CD4-positive, alpha-beta T cell treated with Interleukin-1 beta for 1 hour (primary cell): ENCODE data around the gene BLOC1S1.
A peak's percentile ranks its signal among the peaks of the same experiment; 100 is the strongest.

Experiments
- DNase-seq, 2 donors: peaks; one replicate each; pipeline ENCODE4 v3.0.0-alpha.2; 2020 to 2022

The BLOC1S1 gene

DNA sequence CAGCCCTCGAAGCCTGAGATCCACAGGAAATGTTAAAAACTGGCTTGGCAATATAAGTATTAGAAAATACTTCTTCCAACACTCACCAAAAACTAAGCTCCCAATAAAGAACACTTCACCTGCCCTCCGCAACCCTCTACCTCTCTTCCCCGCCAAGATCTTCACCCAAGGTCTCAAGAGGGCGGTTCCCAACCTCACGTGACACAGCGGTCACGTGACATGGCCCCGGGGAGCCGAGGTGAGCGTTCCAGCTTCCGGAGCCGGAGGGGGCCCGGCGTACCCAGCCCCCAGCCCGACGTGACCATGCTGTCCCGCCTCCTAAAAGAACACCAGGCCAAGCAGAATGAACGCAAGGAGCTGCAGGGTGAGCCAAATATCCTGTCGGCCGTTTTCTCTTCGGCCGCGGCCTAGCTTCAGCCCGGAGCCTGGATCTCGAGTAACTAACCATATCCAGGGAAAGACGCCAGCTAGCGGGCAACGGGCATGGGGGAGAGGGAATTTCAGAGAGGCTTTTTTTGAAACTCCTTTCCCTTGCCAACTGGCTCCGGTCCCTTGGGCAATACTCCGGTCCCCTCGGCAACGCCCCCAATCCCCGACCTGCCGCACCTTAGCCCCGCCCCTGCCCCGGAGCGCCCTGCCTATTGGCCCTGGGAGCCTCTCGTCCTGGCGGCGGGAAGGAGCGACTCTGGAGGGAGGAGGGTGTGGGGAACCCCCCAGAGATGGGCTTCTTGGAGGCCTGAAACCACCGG is at the start of gene BLOC1S1:
Gene BLOC1S1 (plus strand): TSS at position 214 of the 749 bp plus-strand sequence. CDS start 6 bp downstream, at position 220.
- peak; percentile 89 to 91 for DNase-seq

DNA sequence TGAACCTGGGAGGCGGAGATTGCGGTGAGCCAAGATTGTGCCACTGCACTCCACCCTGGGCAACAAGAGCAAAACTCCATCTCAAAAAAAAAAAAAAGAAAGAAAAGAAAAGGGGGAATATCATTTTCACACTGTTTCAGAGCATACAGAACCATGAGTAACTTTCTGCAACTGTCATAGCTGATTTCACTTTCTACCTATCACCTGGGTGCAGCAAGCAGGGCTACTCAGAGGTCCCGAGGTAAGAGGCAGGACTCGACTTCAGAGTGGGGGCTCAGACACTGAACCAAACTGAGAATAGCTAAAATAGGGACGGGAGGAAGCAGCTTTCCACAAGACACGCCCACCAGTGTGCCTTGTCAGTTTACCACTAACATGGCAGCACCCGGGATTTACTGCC is 49.3 kb upstream of the BLOC1S1 start:
- DNase-seq: no peak

DNA sequence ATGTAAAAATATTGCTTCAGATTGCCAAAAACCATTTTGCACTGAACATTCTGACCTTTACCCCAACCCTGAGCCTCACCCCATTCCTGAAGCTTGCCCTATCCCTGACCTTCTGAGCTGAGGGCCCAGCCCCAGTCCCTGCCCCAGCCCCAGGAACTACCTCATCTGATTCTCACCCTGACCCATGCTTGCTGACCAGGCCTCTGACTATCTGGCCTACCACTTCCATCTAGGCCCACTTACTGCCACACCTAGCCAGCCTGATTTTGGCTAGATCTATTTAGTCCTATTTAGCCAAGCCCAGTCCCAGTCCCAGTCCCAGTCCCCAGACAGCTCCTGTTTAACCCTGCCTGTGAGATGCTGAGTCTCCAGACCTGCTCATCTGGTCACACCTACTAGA is 45.6 kb upstream of the BLOC1S1 start:
- no peak for DNase-seq

DNA sequence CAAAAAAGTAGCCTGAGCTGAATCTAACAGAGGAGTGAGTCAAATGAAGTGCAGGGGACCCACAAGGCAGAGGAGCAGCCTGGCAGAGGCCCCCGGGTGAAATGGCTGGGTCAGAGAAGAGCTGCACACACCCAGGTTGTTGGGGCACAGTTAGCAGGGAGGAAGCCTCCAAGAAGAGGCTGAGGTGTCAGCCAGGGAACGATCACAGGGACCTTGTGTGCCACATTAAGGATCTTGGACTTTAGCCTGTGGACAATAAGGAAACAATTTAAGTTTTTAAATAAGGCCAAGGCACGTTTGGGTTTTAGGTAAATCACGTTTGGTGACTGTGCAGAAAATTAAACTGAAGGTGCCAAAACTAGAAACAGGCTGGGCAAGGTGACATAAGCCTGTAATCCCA is 44.1 kb upstream of the BLOC1S1 start:
- no peak for DNase-seq

DNA sequence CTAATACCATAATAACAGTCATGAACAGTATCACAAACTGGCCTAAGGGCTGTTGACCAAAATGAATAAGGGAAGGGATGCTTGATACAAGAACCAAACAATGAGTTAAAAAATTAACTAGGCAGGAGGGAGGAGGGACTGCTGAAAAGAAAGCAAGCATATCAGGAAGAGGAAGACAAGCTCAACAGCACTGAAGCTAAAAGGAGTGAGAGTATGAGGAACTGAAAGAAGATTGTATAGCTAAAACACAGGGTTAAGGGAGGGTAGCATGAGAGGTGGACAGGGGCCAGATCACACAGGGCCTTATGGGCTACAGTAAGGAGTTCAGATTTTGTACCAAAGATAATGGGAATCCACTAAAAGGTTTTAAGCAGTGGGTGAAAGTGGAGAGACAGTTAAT is 42.2 kb upstream of the BLOC1S1 start:
- DNase-seq: no peak

DNA sequence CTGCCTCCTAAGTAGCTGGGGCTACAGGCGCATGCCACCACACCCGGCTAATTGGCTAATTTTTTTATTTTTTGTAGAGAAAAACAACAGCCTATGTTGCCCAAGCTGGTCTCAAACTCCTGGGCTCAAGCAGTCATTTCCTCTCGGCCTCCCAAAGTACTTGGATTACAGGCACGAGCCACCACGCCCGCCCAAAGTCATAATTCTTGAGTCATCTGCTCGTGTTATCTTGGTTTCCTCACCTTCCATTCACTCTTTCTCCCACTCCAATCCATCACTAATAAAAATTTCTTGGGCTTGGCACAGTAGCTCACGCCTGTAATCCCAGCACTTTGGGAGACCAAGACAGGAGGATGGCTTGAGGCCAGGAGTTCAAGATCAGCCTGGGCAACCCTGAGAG is 40.2 kb upstream of the BLOC1S1 start:
- DNase-seq: peak in 1 of 2 donors; percentile 19

DNA sequence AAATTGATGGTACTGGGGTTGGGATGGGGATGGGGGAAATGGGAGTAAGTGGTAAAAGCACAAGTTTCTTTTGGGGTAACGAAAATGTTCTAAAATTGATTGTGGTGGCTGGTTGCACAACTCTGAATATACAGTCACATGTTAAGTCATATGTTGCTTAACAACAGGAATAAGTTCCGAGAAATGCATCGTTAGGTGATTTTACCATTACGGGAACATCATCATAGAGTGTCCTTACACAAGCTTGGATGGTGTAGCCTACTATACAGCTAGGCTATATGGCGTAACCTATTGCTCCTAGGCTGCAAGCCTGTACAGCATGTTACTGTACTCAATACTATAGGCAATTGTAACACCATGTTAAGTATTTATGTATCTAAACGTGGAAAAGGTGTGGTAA is 39.1 kb upstream of the BLOC1S1 start:
- DNase-seq: no peak

DNA sequence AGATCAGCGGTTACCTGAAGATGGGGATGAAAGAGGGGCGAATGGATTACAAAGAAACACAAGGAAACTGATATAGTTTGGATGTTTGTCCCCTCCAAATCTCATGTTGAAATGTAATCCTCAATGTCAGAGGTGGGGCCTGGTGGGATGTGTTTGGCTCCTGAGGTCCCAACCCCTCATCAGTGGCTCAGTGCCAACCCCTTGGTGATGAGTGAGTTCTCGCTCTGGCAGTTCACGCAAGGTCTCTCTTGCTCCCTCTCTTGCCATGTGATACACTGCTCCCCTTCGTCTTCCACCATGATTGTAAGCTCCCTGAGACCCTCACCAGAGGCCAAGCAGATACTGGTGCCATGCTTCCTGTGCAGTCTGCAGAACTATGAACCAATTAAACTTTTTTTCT is 36.2 kb upstream of the BLOC1S1 start:
- no peak for DNase-seq

DNA sequence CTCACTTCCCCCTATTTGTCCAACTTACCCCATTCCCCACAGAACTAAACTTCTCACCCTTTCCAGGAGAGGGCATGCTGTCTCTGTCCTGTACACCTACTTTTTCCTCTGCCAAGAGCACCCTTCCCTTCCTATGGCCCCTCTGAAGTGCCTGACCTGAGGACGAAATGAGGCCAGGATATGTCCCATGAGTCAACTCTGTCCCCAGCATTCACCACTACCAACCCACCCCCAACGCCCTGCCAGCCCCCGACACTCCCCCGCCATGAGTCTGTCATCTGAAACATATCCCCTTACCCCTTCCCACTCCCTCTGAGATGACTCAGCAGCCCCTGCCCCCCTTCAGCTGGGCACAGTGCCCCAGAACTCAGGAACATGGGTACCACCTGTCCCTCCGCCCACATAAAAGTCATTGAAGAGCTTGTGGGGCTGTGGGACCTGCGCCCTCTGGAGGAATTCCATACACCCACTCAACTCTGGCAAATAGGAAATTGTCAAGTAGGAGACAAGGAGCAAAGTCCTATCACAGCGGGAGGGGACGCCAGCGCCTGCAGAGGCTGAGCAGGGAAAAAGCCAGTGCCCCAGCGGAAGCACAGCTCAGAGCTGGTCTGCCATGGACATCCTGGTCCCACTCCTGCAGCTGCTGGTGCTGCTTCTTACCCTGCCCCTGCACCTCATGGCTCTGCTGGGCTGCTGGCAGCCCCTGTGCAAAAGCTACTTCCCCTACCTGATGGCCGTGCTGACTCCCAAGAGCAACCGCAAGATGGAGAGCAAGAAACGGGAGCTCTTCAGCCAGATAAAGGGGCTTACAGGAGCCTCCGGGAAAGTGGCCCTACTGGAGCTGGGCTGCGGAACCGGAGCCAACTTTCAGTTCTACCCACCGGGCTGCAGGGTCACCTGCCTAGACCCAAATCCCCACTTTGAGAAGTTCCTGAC is 34.4 kb upstream of the BLOC1S1 start:
- DNase-seq: no peak

DNA sequence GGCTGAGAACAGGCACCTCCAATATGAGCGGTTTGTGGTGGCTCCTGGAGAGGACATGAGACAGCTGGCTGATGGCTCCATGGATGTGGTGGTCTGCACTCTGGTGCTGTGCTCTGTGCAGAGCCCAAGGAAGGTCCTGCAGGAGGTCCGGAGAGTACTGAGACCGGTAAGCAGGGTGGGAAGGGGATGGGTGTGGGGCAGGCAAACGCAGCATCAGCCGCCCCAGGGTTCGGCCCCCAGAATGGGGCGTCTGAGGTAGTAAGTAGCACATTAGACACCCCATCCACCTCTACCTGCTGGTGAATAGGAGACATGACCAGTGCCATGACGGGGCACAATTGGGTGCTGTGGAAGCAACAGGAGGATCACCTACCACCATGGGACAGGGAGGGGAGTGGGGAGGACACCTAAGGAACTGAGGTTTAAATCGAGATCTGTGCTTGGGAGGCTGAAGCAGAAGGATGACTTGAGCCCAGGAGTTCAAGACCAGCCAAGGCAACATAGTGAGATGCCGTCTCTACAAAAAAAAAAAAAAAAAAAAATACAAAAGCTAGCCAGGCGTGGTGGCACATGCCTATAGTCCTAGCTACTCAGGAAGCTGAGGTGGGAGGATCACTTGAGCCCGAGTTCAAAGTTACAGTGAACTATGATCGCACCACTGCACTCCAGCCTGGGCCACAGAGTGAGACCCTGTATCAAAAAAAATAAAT is 33.6 kb upstream of the BLOC1S1 start:
- DNase-seq: no peak

DNA sequence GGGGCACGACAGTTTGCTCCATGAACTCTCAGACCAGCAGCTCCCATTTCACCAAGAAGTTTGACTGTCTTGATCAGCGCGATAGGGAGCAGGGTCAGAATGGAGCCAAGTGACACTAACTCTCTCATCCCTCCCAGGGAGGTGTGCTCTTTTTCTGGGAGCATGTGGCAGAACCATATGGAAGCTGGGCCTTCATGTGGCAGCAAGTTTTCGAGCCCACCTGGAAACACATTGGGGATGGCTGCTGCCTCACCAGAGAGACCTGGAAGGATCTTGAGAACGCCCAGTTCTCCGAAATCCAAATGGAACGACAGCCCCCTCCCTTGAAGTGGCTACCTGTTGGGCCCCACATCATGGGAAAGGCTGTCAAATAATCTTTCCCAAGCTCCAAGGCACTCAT is 32.2 kb upstream of the BLOC1S1 start:
- DNase-seq: no peak

DNA sequence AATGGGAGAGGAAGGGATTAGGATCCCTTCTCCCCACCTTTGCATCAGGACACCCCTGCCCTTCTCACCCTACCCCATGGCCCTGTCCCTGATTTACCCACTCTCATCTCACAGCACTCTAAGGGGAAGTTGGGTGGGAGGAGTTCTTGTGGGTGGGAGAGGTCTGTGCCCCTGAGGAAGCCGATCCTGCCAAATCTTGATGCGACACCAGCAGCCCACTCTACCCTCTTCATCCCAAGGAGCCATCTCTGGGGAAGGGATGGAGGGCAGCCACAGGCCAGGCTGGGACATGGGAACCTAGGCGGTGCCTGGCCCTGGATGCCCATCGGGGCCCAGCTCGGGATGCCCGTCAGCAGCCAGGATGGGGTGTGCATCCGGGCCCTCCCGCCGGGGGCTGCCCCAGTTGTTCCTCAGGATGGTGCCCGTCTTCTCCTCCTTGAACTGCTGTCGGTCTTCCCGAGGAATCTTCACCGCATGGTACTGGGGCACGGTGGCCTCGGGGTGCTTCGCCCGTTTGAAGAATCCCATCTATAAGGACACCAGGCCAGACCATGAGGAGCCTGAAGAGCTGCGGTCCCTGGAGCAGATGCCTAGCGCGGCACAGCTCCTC is 31.0 kb upstream of the BLOC1S1 start:
- DNase-seq: no peak

DNA sequence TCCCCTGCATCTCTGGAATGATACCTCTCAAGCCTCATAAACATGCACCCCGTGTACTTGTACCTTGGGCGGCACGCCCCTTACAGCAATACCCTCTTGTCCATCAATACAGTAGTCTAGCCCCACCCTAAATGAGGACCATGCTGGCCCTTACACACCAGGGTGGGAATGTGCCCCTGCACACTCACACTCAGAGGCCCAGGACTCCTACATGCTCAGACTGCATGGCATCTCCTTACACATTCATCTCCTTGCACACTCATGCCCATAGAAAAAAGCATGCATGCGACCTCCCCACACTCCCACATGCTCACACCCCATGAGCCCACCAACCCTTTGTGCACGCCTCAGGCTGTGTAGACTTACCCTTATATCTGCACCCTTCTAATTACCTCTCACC is 30.2 kb upstream of the BLOC1S1 start:
- no peak for DNase-seq

DNA sequence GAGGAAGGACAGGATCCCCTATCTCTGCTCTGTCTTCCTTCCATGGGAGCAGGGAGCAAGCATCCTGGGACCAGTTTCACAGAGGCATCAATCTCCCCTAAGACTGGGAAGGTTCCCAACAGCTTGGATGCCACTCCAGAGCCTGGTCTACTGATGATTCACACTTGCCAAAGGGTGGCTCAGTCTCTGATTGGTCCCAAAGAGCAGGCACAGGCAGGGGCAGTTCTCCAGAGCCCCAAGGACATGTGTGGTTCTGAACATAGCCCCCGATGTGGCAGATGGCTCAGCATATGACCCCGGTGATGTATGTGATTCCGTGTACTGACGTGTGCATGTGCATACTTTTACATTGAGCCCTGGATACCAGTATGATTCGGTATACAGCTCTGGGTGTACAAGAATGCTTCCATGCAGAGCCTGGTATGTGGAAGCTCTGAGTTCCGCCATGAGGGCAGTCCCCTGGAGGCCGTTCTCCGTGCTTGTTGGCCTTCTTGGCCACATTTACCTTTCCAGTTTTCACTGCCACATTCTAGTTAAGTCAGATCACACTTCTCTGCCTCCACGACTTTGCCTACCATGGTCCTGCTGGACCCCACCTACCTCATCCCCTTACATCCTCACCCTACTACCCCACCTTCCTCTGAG is 29.4 kb upstream of the BLOC1S1 start:
- no peak for DNase-seq

DNA sequence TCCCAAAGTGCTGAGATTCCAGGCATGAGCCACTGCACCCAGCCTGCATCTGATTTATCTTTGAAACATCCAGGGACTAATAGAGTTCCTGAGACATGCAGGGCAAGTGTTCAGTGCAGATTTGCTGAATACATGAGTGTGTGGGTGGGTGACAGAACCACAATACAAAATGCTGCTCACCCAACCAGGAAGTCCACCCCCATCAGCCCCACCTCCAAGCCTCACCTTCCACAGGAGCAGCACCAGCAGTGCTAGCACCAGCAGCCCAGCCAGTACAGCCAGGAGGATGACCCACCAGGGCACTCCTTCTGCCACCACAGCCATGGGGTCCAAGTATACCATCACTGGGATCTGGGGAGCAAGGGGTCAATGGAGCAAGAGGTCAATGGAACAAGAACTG is 28.1 kb upstream of the BLOC1S1 start:
- DNase-seq: no peak

DNA sequence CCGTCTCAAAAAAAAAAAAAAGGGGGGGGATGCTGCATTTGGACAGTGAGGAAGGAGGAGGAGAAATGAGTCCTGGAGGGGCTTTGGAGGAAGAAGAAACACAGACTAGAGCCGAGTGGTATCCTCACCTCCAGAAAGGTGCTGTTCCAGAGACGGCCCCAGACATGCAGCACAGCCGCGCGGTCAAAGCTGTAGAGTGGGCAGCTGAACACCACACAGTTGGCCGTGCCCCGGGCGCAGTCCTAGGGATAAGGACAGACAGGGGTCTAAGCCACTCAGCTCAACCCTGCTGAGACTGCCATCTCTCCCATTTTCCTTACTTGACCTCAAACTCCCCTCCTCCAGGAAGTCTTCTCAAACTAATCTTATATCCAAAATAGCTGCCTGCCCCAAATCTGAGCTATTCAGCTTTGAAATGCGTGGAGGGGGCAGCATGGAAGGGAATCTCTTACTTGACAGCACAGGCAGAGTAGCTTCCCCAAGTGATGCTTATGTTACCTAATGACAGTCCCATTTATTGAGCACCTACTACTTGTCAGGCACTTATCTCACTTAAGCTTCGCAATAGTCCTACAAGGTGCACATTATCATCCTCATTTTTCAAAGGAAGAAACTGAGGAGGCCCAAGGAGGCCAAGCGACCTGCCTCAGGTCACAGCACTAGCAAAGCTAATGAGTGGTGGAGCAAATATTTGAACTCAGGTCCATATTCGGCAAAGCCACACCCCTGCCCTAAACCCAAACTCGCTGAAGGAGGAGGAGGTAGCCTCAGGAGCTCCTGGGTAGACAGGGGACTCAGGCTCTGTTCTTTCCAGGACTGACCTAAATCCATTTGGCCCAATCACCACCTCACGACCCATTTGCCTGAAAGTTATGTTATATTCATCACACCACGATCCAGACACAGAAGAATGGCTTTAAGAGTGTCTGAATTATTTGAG is 26.9 kb upstream of the BLOC1S1 start:
- DNase-seq: no peak

DNA sequence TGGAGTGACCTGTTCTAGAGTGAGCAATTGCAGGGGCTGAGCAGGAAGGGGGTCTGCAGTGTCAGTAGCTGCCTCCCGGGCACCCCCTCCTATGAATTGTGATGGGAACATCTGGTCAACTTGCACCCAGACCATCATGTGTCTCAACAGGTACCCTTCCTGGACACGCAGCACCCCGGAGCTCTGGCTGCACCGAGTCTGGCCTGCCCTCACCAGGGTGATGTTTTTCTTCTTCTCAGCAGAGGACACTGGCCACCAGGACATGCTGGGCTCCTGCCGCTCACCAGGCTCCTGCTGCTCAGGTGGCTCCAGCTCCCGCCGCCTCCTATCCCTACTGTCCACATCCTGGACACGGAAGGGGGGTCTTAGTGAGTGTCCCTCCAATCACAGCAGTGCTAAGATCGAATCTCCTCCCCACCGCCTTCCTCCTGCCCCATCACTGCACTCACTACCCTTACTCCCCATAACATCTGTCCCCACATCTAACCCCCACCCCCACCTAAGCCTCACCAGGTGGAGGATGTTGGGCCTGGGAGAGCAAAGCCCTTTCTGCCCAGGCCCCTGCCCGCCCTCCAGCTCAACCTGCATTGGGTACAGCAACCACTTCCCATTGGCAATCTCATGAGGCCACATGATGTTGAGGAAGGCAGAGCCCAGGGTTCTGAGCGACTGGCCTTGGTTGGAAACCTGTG is 23.1 kb upstream of the BLOC1S1 start:
- DNase-seq: no peak

DNA sequence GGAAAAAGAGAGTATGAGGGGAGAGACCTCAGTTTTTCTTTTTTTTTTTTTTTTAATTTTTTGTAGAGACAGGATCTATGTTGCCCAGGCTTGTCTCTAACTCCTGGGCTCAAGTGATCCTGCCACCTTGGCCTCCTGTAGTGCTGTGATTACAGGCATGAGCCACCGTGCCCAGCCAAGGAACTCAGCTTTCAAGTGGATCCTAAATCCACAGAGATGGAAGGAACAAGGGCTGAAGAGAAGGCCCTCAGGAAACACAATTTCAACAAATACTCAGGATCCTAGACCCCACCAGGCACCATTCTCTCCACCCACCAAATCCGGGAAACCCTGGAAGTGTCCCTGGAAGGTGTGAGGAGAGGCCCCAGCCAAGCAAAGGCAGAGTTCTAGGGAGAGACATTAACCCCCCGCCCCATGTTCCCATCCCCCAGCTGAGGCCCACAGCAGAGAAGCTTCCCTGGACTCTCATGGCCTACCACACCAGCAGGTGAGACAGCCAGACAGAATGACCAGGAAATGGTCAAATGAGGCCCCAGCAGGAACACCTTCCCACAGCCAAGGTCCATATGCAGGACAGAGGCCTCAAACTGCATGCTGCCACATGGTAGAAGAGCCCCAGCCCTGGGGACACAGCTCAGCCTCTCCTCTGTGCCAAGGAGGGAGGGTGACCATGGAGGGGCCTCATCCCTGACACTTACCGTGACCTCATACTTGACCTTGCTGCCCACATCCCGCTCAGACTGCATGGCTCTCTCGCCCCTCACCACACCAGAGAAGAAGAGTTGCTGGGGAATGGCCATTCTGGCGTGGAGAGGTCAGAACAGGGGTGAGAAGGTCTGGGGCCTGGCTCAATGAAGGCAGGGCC is 22.3 kb upstream of the BLOC1S1 start:
- DNase-seq: no peak

DNA sequence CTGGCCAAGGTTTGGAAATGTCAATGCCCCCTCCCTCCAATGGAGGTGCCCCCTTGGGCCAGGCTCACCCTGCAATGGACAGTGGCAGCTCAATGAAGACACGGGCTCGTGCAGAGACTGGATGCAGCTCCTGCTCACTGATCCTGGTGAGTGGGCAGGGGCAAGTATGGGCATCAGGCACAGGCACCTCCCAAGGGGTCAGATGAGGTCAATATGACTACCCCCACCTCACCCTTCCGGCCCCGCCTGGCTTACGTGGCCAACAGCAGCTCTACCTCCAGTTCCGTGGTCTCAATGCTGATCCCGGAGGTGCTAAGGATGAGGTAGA is 21.7 kb upstream of the BLOC1S1 start:
- no peak for DNase-seq

DNA sequence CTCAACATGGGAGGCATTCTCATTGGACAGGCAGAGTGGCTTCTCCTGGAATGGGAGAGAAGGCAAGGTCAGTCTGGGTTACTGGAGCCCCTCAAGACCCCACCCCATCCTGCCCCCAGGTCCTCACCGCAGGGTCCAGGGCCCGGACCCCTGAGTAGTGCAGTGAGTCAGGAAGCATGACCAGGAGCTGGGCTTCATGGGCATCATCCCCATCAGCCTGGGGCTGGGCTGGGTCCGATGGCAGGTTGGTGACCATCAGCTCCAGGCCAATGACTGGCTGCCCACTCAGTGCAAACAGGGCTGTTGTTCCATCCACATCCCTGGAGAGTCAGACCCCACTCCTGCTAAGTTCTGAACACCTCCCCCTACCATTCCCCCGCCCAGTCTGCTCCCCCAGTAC is 21.2 kb upstream of the BLOC1S1 start:
- no peak for DNase-seq
